Measurements from ENCODE around the gene CLEC4D. TPM values are rescaled to one million over a fixed set of nuclear protein-coding genes. Genes with fewer than 3 reads are reported as not detected.

Gene CLEC4D
- total RNA-seq, 1 experiment from 2014 or later = not detected

DNA sequence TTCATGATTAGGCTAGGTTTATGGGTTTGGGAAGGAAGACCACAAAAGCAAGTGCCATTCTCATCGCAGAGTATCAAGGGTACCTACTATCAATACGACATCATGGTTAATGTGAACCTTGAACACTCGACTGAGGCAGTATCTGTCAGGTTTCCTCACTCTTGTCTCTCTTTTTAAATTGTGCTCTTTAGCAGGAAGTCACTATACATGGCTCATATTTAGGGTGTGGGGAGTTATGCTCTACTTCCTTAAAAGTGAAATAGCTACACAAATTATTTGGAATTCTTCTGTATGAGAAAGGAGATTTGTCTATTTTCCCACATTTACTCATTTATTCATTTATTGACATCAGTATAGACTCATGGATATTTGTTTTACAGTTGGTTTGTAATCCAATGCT lies 33.3 kb downstream of the CLEC4D start:
- DNase-seq (ENCODE audit: low read depth, low spot score) (no peak), ATAC-seq (no peak)
- Histone ChIP-seq H3K4me1 (ENCODE audit: control insufficient read depth, insufficient read depth, low read length) (no peaks in the 10 kb centered on the region), H3K36me3 (ENCODE audit: control insufficient read depth, insufficient read depth, low read length) (no peaks in the 10 kb centered on the region), H3K27me3 (ENCODE audit: control insufficient read depth, insufficient read depth, low read length) (no peaks in the 10 kb centered on the region; the same call in 1 of the 2 replicates), H3K9me3 (ENCODE audit: control insufficient read depth, insufficient read depth, low read depth, low read length) (no peaks in the 10 kb centered on the region), H3K27ac (ENCODE audit: low read length) (no peak overlapping the region), H3K4me3 (ENCODE audit: low read depth in 2 of 2, low read length in 2 of 2) (no peak overlapping the region)
- ChIA-PET CTCF (no interaction called here), POLR2A (no interaction called here)
- in situ Hi-C loops (cut with HindIII; ENCODE audit: low pct_unique_long_range_greater_than_20kb, low sequenced_read_pairs) = no loop called here
- intact Hi-C loops (cut with micrococcal nuclease; ENCODE audit: unreplicated experiment) = loop anchor here (10.0 kb wide), 1 partner anchor 498 kb away; no protein-coding TSS in a partner anchor
- TF ChIP-seq SIN3A (IDR thresholded peaks at IDR 0.05; ENCODE audit: borderline replicate concordance, insufficient read depth, low read depth, low read length) (no peak), TCF7L2 (IDR thresholded peaks at IDR 0.05; ENCODE audit: low read depth, low read length) (no peak), POLR2AphosphoS5 (IDR thresholded peaks at IDR 0.05; ENCODE audit: low read depth, low read length) (no peak)
- TF ChIP-seq, protein P1, sequence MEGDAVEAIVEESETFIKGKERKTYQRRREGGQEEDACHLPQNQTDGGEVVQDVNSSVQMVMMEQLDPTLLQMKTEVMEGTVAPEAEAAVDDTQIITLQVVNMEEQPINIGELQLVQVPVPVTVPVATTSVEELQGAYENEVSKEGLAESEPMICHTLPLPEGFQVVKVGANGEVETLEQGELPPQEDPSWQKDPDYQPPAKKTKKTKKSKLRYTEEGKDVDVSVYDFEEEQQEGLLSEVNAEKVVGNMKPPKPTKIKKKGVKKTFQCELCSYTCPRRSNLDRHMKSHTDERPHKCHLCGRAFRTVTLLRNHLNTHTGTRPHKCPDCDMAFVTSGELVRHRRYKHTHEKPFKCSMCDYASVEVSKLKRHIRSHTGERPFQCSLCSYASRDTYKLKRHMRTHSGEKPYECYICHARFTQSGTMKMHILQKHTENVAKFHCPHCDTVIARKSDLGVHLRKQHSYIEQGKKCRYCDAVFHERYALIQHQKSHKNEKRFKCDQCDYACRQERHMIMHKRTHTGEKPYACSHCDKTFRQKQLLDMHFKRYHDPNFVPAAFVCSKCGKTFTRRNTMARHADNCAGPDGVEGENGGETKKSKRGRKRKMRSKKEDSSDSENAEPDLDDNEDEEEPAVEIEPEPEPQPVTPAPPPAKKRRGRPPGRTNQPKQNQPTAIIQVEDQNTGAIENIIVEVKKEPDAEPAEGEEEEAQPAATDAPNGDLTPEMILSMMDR (IDR thresholded peaks at IDR 0.05) = no peak
- TF ChIP-seq, protein P2, sequence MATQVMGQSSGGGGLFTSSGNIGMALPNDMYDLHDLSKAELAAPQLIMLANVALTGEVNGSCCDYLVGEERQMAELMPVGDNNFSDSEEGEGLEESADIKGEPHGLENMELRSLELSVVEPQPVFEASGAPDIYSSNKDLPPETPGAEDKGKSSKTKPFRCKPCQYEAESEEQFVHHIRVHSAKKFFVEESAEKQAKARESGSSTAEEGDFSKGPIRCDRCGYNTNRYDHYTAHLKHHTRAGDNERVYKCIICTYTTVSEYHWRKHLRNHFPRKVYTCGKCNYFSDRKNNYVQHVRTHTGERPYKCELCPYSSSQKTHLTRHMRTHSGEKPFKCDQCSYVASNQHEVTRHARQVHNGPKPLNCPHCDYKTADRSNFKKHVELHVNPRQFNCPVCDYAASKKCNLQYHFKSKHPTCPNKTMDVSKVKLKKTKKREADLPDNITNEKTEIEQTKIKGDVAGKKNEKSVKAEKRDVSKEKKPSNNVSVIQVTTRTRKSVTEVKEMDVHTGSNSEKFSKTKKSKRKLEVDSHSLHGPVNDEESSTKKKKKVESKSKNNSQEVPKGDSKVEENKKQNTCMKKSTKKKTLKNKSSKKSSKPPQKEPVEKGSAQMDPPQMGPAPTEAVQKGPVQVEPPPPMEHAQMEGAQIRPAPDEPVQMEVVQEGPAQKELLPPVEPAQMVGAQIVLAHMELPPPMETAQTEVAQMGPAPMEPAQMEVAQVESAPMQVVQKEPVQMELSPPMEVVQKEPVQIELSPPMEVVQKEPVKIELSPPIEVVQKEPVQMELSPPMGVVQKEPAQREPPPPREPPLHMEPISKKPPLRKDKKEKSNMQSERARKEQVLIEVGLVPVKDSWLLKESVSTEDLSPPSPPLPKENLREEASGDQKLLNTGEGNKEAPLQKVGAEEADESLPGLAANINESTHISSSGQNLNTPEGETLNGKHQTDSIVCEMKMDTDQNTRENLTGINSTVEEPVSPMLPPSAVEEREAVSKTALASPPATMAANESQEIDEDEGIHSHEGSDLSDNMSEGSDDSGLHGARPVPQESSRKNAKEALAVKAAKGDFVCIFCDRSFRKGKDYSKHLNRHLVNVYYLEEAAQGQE (IDR thresholded peaks at IDR 0.05; ENCODE audit: insufficient read depth in 1 of 2, low read depth in 2 of 2, low read length in 1 of 2) = no peak
- BruUV-seq (replicated peaks) = no TSS peak

DNA sequence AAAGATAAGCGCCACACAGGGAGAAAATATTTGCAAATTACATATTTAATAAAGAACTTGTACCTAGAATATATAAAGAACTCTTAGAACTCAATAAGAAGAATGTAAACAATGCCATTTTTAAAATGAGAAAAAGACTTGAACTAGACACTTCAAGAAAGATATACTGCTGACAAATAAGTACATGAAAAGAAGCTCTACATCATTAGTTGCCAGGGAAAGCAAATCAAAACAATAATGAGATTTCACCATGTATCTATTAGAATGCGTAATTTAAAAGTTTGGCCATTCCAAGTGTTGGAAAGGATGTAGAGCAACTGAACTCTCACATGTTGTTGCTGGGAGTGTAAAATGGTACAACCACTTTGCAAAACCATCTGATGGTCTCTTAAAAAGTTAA lies 34.3 kb downstream of the CLEC4D start:
- no peak overlapping the region for H3K27ac ChIP-seq (ENCODE audit: low read length)
- DNase-seq (ENCODE audit: low read depth, low spot score) (no peak), ATAC-seq (no peak)
- no TSS peak for BruUV-seq (replicated peaks)
- intact Hi-C loops (cut with micrococcal nuclease; ENCODE audit: unreplicated experiment) = loop anchor here (10.0 kb wide), 1 partner anchor 497 kb away; no protein-coding TSS in a partner anchor
- TF ChIP-seq SIN3A (IDR thresholded peaks at IDR 0.05; ENCODE audit: borderline replicate concordance, insufficient read depth, low read depth, low read length) (no peak), TCF7L2 (IDR thresholded peaks at IDR 0.05; ENCODE audit: low read depth, low read length) (no peak), POLR2AphosphoS5 (IDR thresholded peaks at IDR 0.05; ENCODE audit: low read depth, low read length) (no peak)
- TF ChIP-seq, protein P2 (IDR thresholded peaks at IDR 0.05; ENCODE audit: insufficient read depth in 1 of 2, low read depth in 2 of 2, low read length in 1 of 2) = no peak
- TF ChIP-seq, protein P1 (IDR thresholded peaks at IDR 0.05) = no peak
- H3K9me3 ChIP-seq (ENCODE audit: control insufficient read depth, insufficient read depth, low read depth, low read length) = no peaks in the 10 kb centered on the region
- no peaks in the 10 kb centered on the region; the same call in 1 of the 2 replicates for H3K27me3 ChIP-seq (ENCODE audit: control insufficient read depth, insufficient read depth, low read length)
- no peaks in the 10 kb centered on the region for H3K36me3 ChIP-seq (ENCODE audit: control insufficient read depth, insufficient read depth, low read length)
- POLR2A ChIA-PET = no interaction called here
- no peak overlapping the region for H3K4me3 ChIP-seq (ENCODE audit: low read depth in 2 of 2, low read length in 2 of 2)
- H3K4me1 ChIP-seq (ENCODE audit: control insufficient read depth, insufficient read depth, low read length) = no peaks in the 10 kb centered on the region
- in situ Hi-C loops (cut with HindIII; ENCODE audit: low pct_unique_long_range_greater_than_20kb, low sequenced_read_pairs) = no loop called here
- CTCF ChIA-PET = no interaction called here

Measured in Panc1 (cell line).